T-cell (primary cell): ENCODE measurements around the gene NDUFV1. TPM values are rescaled to one million over a fixed set of nuclear protein-coding genes. Genes with fewer than 3 reads are reported as not detected.

ENCODE experiments used
- ATAC-seq, 4 experiments: fragments of 200-7000 bp in 3 of 4; fragments of 150-1000 bp in 1 of 4; cut with Tn5 transposase; replicated peaks in 1 of 4; 1 replicate in 3 of 4; 2 replicates in 1 of 4; pipeline ENCODE4 v1.10.0; 2021; ENCODE audit warnings: moderate library complexity in 3 of 4, mild to moderate bottlenecking in 2 of 4, moderate number of reproducible peaks in 1 of 4
- CTCF ChIA-PET, 2 donors: fragments of 300-600 bp; sonication (Branson Sonifier 250); formaldehyde crosslinking; loops; one replicate each; lab custom pipeline; 2022; ENCODE audit warnings: antibody characterized with exemption in 2 of 2; lab: Charles Lee
- POLR2A ChIA-PET, 2 donors: fragments of 300-600 bp; sonication (Branson Sonifier 250); formaldehyde crosslinking; loops; one replicate each; lab custom pipeline; 2022; ENCODE audit warnings: antibody characterized with exemption in 2 of 2; lab: Charles Lee
- DNase-seq, 35 experiments: peaks; one replicate each; pipeline versions ENCODE4 v3.0.0 to v3.0.0-alpha.2; 2013 to 2023
- H3K27ac ChIP-seq: one replicate; pipeline ENCODE4 v1.5.1; 2013; ENCODE audit warnings: low read length
- H3K27me3 ChIP-seq, 2 experiments: replicated peaks in 1 of 2; 1 replicate in 1 of 2; 2 replicates in 1 of 2; pipeline versions ENCODE4 v1.6.1 to v1.7.0; 2013; ENCODE audit warnings: low read length in 1 of 2, mixed read lengths in 1 of 2; ENCODE audit not compliant: control insufficient read depth in 2 of 2, insufficient read depth in 2 of 2; ENCODE audit errors: extremely low read depth in 1 of 2
- H3K36me3 ChIP-seq, 2 donors: 1 replicate in 1 of 2; 2 replicates in 1 of 2; pipeline versions ENCODE4 v1.6.1 to v1.7.0; 2013; ENCODE audit warnings: low read length in 1 of 2; ENCODE audit not compliant: control insufficient read depth in 2 of 2, insufficient read depth in 1 of 2; ENCODE audit errors: extremely low read depth in 1 of 2
- H3K4me1 ChIP-seq, 2 experiments: 1 replicate in 1 of 2; 2 replicates in 1 of 2; pipeline versions ENCODE4 v1.6.1 to v1.7.0; 2013; ENCODE audit warnings: low read length in 2 of 2, mixed read lengths in 1 of 2; ENCODE audit not compliant: insufficient read depth in 2 of 2, control insufficient read depth in 1 of 2; ENCODE audit errors: extremely low read depth in 1 of 2
- H3K4me3 ChIP-seq, 2 donors: 1 replicate in 1 of 2; 2 replicates in 1 of 2; pipeline versions ENCODE4 v1.5.1 to v1.7.0; 2013; ENCODE audit warnings: mild to moderate bottlenecking in 2 of 2, low read length in 1 of 2, moderate library complexity in 1 of 2; ENCODE audit not compliant: control insufficient read depth in 1 of 2; ENCODE audit errors: extremely low read depth in 1 of 2
- H3K9me3 ChIP-seq: 2 replicates; pipeline ENCODE4 v1.7.0; 2013
- H3K27ac Mint-ChIP-seq, 2 donors: one replicate each; pipeline ENCODE4 v1.8.0; 2020 to 2021; ENCODE audit warnings: mild to moderate bottlenecking in 2 of 2, mixed read lengths in 2 of 2
- H3K27me3 Mint-ChIP-seq, 2 donors: one replicate each; pipeline ENCODE4 v1.8.0; 2021 to 2022; ENCODE audit warnings: mixed read lengths in 2 of 2
- H3K36me3 Mint-ChIP-seq: one replicate; pipeline ENCODE4 v1.8.0; 2021; ENCODE audit warnings: mixed read lengths
- H3K4me1 Mint-ChIP-seq, 3 donors: one replicate each; pipeline ENCODE4 v1.8.0; 2020 to 2022; ENCODE audit warnings: mixed read lengths in 3 of 3, mild to moderate bottlenecking in 1 of 3
- H3K4me3 Mint-ChIP-seq, 3 donors: one replicate each; pipeline ENCODE4 v1.8.0; 2020 to 2022; ENCODE audit warnings: mild to moderate bottlenecking in 3 of 3, mixed read lengths in 3 of 3, moderate library complexity in 3 of 3
- H3K9me3 Mint-ChIP-seq, 3 donors: one replicate each; pipeline ENCODE4 v1.8.0; 2020 to 2022; ENCODE audit warnings: mixed read lengths in 3 of 3
- WGBS: methylation state at CpG from one replicate; pipeline ENCODE4 v1.1.5; 2013; ENCODE audit warnings: missing lambda C conversion rate; ENCODE audit not compliant: insufficient coverage; 5-methylcytosine and 5-hydroxymethylcytosine counted together
- total RNA-seq, 35 experiments: library from RNA in 6 of 35; stranded (reverse) in 6 of 35; fragments of 120-200 nt in 1 of 35; gene quantifications; one replicate each; pipeline versions ENCODE4 v1.2.1 to v1.2.4 and lab custom pipeline; 2013 to 2026

NDUFV1 gene
- total RNA-seq, 5 donors from 2014 or later (not counting 1 experiment from before 2014, with no cell fraction given): 199 to 250 (median 238) TPM

- peaks cover 5 to 15% of the 10 kb centered on the region in 2 experiments for H3K4me1 ChIP-seq
- POLR2A ChIA-PET: no interaction called here
- ATAC-seq (no peak), DNase-seq (no peak)
- H3K9me3 Mint-ChIP-seq: no peaks in the 10 kb centered on the region
- H3K27ac ChIP-seq: no peak overlapping the region
- peaks cover 15 to 23% of the 10 kb centered on the region in 2 donors for H3K27me3 Mint-ChIP-seq
- no peak overlapping the region for H3K27ac Mint-ChIP-seq
- no peaks in the 10 kb centered on the region for H3K9me3 ChIP-seq
- no peak overlapping the region for H3K4me3 ChIP-seq
- 91% methylated on average over 6 of the region's 6 CpGs for WGBS
- peaks cover 0 to 48% of the 10 kb centered on the region in 2 experiments for H3K27me3 ChIP-seq
- no peak overlapping the region for H3K4me3 Mint-ChIP-seq
- H3K4me1 Mint-ChIP-seq: peaks cover 23 to 28% (median 26%) of the 10 kb centered on the region in 3 donors
- H3K36me3 ChIP-seq: no peaks in the 10 kb centered on the region
- no peaks in the 10 kb centered on the region for H3K36me3 Mint-ChIP-seq
- CTCF ChIA-PET: no interaction called here
Measured at GRCh38 chr11:67577951-67578350, 28.8 kb upstream of the NDUFV1 start.

- no peak overlapping the region for H3K27ac ChIP-seq
- Mint-ChIP-seq H3K27me3 (peaks cover 10% of the 10 kb centered on the region in 2 donors), H3K9me3 (no peaks in the 10 kb centered on the region), H3K4me3 (no peak overlapping the region), H3K27ac (no peak overlapping the region), H3K36me3 (peaks cover 10% of the 10 kb centered on the region), H3K4me1 (peaks cover 41 to 52% (median 43%) of the 10 kb centered on the region in 3 donors)
- ChIA-PET CTCF (no interaction called here), POLR2A (no interaction called here)
- no peak overlapping the region for H3K4me3 ChIP-seq
- peaks cover 0 to 30% of the 10 kb centered on the region in 2 experiments for H3K27me3 ChIP-seq
- H3K36me3 ChIP-seq: peaks cover 0 to 2% of the 10 kb centered on the region in 2 donors
- WGBS: 93% methylated on average over 7 of the region's 11 CpGs
- H3K4me1 ChIP-seq: peaks cover 5 to 33% of the 10 kb centered on the region in 2 experiments
- ATAC-seq (no peak), DNase-seq (no peak)
- H3K9me3 ChIP-seq: no peaks in the 10 kb centered on the region
Measured at GRCh38 chr11:67581469-67581868, 25.3 kb upstream of the NDUFV1 start.

- H3K4me3 ChIP-seq: no peak overlapping the region
- WGBS: no CpG with 5 or more reads among the region's 4 CpGs
- Mint-ChIP-seq H3K4me1 (peaks cover 43 to 56% (median 46%) of the 10 kb centered on the region in 3 donors), H3K4me3 (peak overlapping the region; percentile 58 to 85 (median 70)), H3K27ac (peak overlapping the region in 1 of 2 donors; percentile 78), H3K9me3 (no peaks in the 10 kb centered on the region), H3K27me3 (peaks cover 7 to 8% of the 10 kb centered on the region in 2 donors), H3K36me3 (peaks cover 15% of the 10 kb centered on the region)
- H3K36me3 ChIP-seq: peaks cover 0 to 2% of the 10 kb centered on the region in 2 donors
- ATAC-seq (no peak), DNase-seq (no peak)
- peaks cover 0 to 25% of the 10 kb centered on the region in 2 experiments for H3K27me3 ChIP-seq
- peaks cover 5 to 33% of the 10 kb centered on the region in 2 experiments for H3K4me1 ChIP-seq
- no peaks in the 10 kb centered on the region for H3K9me3 ChIP-seq
- H3K27ac ChIP-seq: no peak overlapping the region
- ChIA-PET CTCF (no interaction called here), POLR2A (no interaction called here)
Measured at GRCh38 chr11:67582011-67582410, 24.7 kb upstream of the NDUFV1 start.

- POLR2A ChIA-PET: no interaction called here
- Mint-ChIP-seq H3K4me1 (peaks cover 43 to 56% (median 47%) of the 10 kb centered on the region in 3 donors), H3K4me3 (peak within 1 kb of the TSS; percentile 85 to 93 (median 86)), H3K27ac (peak within 1 kb of the TSS; percentile 94), H3K36me3 (peaks cover 19% of the 10 kb centered on the region), H3K27me3 (peaks cover 0 to 5% of the 10 kb centered on the region in 2 donors), H3K9me3 (no peaks in the 10 kb centered on the region)
- H3K27ac ChIP-seq: peak within 1 kb of the TSS; percentile 76
- WGBS: under 1% methylated on average over 61 of the region's 81 CpGs
- peak within 1 kb of the TSS; percentile 62 to 81 for H3K4me3 ChIP-seq
- peak; percentile 25 to 85 (median 62) for DNase-seq
- peaks cover 5 to 33% of the 10 kb centered on the region in 2 experiments for H3K4me1 ChIP-seq
- H3K9me3 ChIP-seq: no peaks in the 10 kb centered on the region
- H3K36me3 ChIP-seq: peaks cover 0 to 2% of the 10 kb centered on the region in 2 donors
- H3K27me3 ChIP-seq: peaks cover 0 to 9% of the 10 kb centered on the region in 2 experiments
- CTCF ChIA-PET: no interaction called here
- peak; percentile 83 to 89 (median 87) for ATAC-seq
Measured at GRCh38 chr11:67583247-67584204, 23.2 kb upstream of the NDUFV1 start, which contains the start of gene GSTP1. TSS of gene GSTP1 (plus strand) at chr11:67583812. CDS start at chr11:67583844, 32 bp downstream.

- POLR2A ChIA-PET: interaction anchor here in 1 of 2 donors (0.6 kb wide), 1 partner anchor 24 kb away, joined by 5 read pairs; no protein-coding TSS in a partner anchor
- Histone ChIP-seq H3K4me1 (peaks cover 5 to 29% of the 10 kb centered on the region in 2 experiments), H3K4me3 (peak overlapping the region in 1 of 2 donors; percentile 62), H3K27ac (peak overlapping the region; percentile 76), H3K9me3 (no peaks in the 10 kb centered on the region), H3K27me3 (peaks cover 0 to 5% of the 10 kb centered on the region in 2 experiments), H3K36me3 (peaks cover 0 to 2% of the 10 kb centered on the region in 2 donors)
- 80% methylated on average over 5 of the region's 33 CpGs for WGBS
- no peaks in the 10 kb centered on the region for H3K9me3 Mint-ChIP-seq
- ATAC-seq (peak; percentile 10 to 24 (median 19)), DNase-seq (peak in 12 of 35 experiments; percentile 16 to 41 (median 24))
- H3K36me3 Mint-ChIP-seq: peaks cover 19% of the 10 kb centered on the region
- peaks cover 0 to 1% of the 10 kb centered on the region in 2 donors for H3K27me3 Mint-ChIP-seq
- H3K4me3 Mint-ChIP-seq: peak overlapping the region; percentile 71 to 79 (median 72)
- CTCF ChIA-PET: no interaction called here
- H3K27ac Mint-ChIP-seq: peak overlapping the region; percentile 58 to 90
- H3K4me1 Mint-ChIP-seq: peaks cover 39 to 51% (median 42%) of the 10 kb centered on the region in 3 donors
Measured at GRCh38 chr11:67584205-67584880, 22.4 kb upstream of the NDUFV1 start.
